Measurements from ENCODE around the gene DNAJC30.
"Not testable (repeated sequence)": the region's sequence is repeated elsewhere in the genome, so short reads cannot be mapped to it uniquely, and the experiment has no call there.

Gene DNAJC30

GRCh38 chr7:73680501-73680900, 2.8 kb downstream of the DNAJC30 start:
- DNase-seq, result no peak

GRCh38 chr7:73679709-73680108, 3.5 kb downstream of the DNAJC30 start:
- DNase-seq, result no peak

GRCh38 chr7:73678862-73679261, 4.4 kb downstream of the DNAJC30 start:
- no peak for DNase-seq

- not testable (repeated sequence) for DNase-seq
Observed at GRCh38 chr7:73676062-73676461, 7.2 kb downstream of the DNAJC30 start.

GRCh38 chr7:73674468-73675124, 8.7 kb downstream of the DNAJC30 start:
- no peak for DNase-seq

- DNase-seq, result no peak
Observed at GRCh38 chr7:73671857-73672445, 11.3 kb downstream of the DNAJC30 start.

- no peak for DNase-seq
Observed at GRCh38 chr7:73671322-73671661, 12.0 kb downstream of the DNAJC30 start.

- DNase-seq, result no peak
Observed at GRCh38 chr7:73669858-73670385, 13.3 kb downstream of the DNAJC30 start.

GRCh38 chr7:73669288-73669701, 14.0 kb downstream of the DNAJC30 start:
- DNase-seq, result no peak

- DNase-seq, result no peak
Observed at GRCh38 chr7:73668886-73669230, 14.4 kb downstream of the DNAJC30 start.

- no peak for DNase-seq
Observed at GRCh38 chr7:73668103-73668885, 15.0 kb downstream of the DNAJC30 start.

- DNase-seq, result no peak
Observed at GRCh38 chr7:73667344-73668102, 15.7 kb downstream of the DNAJC30 start, which contains the start of gene VPS37D. Gene VPS37D, plus strand, starts transcription at chr7:73667831. Its CDS starts 128 bp downstream, at chr7:73667959.

- DNase-seq, result no peak
Observed at GRCh38 chr7:73663033-73663432, 20.2 kb downstream of the DNAJC30 start.

GRCh38 chr7:73660594-73660993, 22.7 kb downstream of the DNAJC30 start:
- not testable (repeated sequence) for DNase-seq

GRCh38 chr7:73659983-73660382, 23.3 kb downstream of the DNAJC30 start:
- DNase-seq, result no peak

GRCh38 chr7:73655309-73655708, 27.9 kb downstream of the DNAJC30 start:
- not testable (repeated sequence) for DNase-seq

GRCh38 chr7:73652541-73652949, 30.7 kb downstream of the DNAJC30 start:
- no peak for DNase-seq

- DNase-seq, result no peak
Observed at GRCh38 chr7:73650524-73650923, 32.7 kb downstream of the DNAJC30 start.

GRCh38 chr7:73649576-73649975, 33.7 kb downstream of the DNAJC30 start:
- no peak for DNase-seq

GRCh38 chr7:73648593-73649332, 34.5 kb downstream of the DNAJC30 start:
- DNase-seq, result no peak

GRCh38 chr7:73647725-73648592, 35.3 kb downstream of the DNAJC30 start:
- DNase-seq, result no peak
